H7 (cell line): ENCODE results near the gene CAMKV. TPM values are rescaled to one million over a fixed set of nuclear protein-coding genes. Genes with fewer than 3 reads are reported as not detected.
A peak's percentile ranks its signal among the peaks of the same experiment; 100 is the strongest.

Experiments used
- DNase-seq: peaks from one replicate; pipeline ENCODE4 v3.0.0; 2012
- H3K27me3 ChIP-seq: 2 replicates; pipeline ENCODE4 v1.6.0; 2011; ENCODE audit warnings: mild to moderate bottlenecking, low read length; ENCODE audit not compliant: control insufficient read depth, insufficient read depth
- H3K36me3 ChIP-seq: replicated peaks from 2 replicates; pipeline ENCODE4 v1.5.1; 2011; ENCODE audit warnings: low read length; ENCODE audit not compliant: control insufficient read depth, insufficient read depth
- H3K4me3 ChIP-seq: 2 replicates; pipeline ENCODE4 v1.5.1; 2011; ENCODE audit warnings: low read depth, mild to moderate bottlenecking, control low read depth, low read length, moderate library complexity; ENCODE audit not compliant: insufficient read depth
- total RNA-seq: library from RNA; depleted of rRNA; stranded (reverse); fragments of >200 nt; shearing (Covaris generic); gene quantifications from 2 replicates; pipeline ENCODE4 v1.2.3, GENCODE V29; 2014

The CAMKV gene
- total RNA-seq, 1 experiment from 2014 or later: 38.6 TPM

GRCh38 chr3:49902511-49903345 is 33.0 kb upstream of the CAMKV start:
- Histone ChIP-seq H3K36me3 (no peaks in the 10 kb centered on the region), H3K27me3 (no peaks in the 10 kb centered on the region), H3K4me3 (no peak overlapping the region)
- DNase-seq: no peak

DNA sequence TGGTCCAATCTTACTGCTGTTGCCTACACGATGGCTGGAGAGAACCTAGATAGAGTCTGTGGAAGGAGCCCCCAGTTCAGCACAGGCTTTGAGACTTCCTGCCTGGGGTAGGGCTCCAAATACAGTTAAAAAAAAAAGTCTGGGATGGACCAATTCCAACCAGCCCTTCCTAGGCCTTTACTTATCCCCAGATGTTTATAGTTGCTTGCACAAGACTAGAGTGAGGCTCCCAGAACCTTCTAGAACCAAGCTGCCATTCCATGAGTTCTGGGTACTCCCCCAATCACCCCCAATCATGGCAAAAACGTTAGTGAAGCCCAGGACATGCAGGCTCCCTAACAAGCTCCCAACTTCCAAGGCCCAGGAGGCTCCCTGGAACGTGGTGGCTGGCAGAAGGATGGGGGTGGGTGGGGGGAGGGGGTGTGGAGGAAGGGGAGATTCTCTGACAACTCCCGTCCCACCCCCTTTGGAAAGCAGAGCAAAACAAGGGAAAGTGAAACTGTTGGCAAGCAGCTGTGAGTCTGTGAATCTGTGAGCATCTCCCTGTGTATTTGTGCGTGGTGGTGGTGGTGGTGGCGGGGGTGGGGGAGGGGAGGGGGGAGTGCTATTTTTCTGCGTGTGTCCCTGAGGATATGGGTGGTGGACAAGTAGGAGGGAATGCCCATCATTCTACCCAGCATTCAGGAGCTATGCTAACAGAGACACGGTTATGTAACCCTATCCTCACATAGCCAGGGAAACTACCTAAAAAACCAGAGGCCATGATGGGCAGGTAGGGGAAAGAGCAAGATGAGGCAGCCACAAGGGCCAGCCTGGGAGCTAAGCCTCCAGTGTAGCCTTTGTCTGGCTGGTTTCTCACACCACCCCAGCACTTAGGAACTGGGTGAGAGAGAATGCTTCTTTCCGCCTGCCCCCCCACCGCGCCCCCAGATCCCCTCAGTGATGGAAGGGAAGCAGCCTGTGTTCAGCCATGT is 31.9 kb upstream of the CAMKV start:
- H3K36me3 ChIP-seq: no peaks in the 10 kb centered on the region
- no peak overlapping the region for H3K4me3 ChIP-seq
- H3K27me3 ChIP-seq: no peaks in the 10 kb centered on the region
- DNase-seq: peak; percentile 59

DNA sequence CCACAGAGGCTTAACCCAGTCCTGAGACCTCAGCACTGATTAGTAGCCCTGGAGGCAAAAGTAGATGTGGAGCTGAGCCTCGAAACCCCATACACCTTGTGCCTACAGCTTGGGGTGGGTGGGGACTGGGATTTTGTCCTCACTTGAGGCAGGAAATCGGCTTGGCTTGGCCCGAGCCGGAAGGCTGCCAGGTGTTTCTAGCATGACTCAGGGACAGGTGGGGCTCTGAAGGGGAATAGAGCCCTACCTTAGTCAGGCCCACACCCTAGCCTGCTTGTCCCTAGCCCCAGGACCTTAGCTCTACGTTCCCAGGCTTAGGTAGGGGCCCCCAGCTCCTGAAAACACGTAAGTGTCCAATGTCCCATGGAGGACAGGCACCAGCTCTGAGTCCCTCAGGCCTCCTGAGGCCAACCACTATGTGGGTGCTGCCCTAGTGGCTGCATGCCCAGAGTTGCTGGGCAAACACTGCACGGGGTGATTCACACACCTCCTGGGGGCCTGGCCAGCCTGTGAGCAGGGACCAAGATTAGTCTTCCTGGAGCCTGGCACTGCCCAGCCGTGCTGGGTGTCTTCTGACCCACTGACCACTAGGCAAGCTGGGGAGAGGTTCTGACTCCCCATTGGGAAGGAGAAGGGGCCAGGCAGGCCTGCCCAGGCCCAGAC is 30.9 kb upstream of the CAMKV start:
- Histone ChIP-seq H3K36me3 (no peaks in the 10 kb centered on the region; the same call in 1 of the 2 replicates), H3K4me3 (no peak overlapping the region), H3K27me3 (no peaks in the 10 kb centered on the region)
- DNase-seq: no peak

GRCh38 chr3:49899815-49900214 is 30.1 kb upstream of the CAMKV start:
- Histone ChIP-seq H3K4me3 (no peak overlapping the region), H3K27me3 (no peaks in the 10 kb centered on the region), H3K36me3 (no peaks in the 10 kb centered on the region; the same call in 1 of the 2 replicates)
- DNase-seq: peak; percentile 86

GRCh38 chr3:49898991-49899390 is 29.3 kb upstream of the CAMKV start:
- H3K27me3 ChIP-seq: no peaks in the 10 kb centered on the region
- no peaks in the 10 kb centered on the region; the same call in 1 of the 2 replicates for H3K36me3 ChIP-seq
- no peak for DNase-seq
- H3K4me3 ChIP-seq: no peak overlapping the region

DNA sequence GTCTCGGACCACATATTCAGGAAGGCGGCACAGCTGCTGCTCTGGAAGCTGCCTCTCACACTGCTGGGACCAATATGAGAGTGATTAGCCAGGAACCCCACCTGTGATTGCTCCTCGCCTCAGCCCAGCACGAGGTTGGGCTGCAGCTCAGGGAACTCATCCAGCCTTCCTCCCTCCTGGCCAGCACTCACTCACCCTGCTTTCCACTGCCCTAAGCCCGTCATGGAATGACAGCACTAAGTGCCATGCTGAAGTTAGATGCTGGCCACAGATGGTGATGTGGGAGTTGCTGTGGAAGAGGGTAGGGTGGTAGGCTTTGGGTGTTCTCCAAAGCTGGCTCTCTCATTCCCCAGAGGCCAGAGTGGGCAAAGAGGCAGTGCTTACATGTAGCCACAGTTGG is 26.6 kb upstream of the CAMKV start:
- Histone ChIP-seq H3K4me3 (no peak overlapping the region), H3K27me3 (no peaks in the 10 kb centered on the region), H3K36me3 (no peaks in the 10 kb centered on the region; the same call in 1 of the 2 replicates)
- no peak for DNase-seq

DNA sequence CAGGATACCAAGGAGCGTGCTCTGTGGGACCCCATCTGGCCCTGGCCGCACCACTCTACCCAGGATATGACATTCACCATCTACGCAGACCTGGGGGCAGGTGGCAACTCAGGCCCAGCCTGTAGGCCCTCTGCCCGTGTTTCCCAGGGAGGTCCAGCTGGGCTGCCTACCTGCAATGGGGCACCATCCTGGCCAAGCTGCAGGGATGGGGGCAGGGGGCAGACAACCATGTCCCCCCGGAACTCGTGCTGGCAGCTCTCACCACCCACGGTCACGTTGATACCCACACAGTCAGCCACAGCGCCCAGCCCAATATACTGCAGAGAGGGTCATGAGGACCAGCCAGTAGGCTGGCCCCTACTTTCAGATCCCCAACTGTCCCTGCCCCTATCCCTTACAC is 26.1 kb upstream of the CAMKV start:
- DNase-seq: no peak
- no peaks in the 10 kb centered on the region for H3K27me3 ChIP-seq
- no peaks in the 10 kb centered on the region; the same call in 1 of the 2 replicates for H3K36me3 ChIP-seq
- no peak overlapping the region for H3K4me3 ChIP-seq

GRCh38 chr3:49889296-49889695 is 19.6 kb upstream of the CAMKV start:
- H3K4me3 ChIP-seq: no peak overlapping the region
- no peaks in the 10 kb centered on the region for H3K27me3 ChIP-seq
- no peak for DNase-seq
- no peaks in the 10 kb centered on the region for H3K36me3 ChIP-seq

DNA sequence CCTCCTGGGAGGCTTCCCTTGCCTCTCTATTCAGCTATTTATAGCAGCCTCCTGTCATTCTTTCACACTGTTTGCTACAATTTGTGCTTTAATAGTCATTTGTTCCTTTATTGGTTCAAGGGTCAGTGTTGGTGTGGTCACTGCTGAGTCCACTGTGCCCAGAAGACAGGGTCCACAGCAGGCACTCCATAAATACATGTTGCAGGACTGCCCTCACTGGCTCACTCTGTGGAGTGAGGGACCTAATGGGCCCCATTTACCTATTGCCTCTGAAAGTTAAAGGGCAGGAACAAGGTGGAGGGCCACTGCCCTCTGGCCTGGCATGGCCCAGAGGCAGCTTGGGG is 17.2 kb upstream of the CAMKV start:
- Histone ChIP-seq H3K4me3 (no peak overlapping the region), H3K27me3 (no peaks in the 10 kb centered on the region), H3K36me3 (no peaks in the 10 kb centered on the region)
- no peak for DNase-seq

DNA sequence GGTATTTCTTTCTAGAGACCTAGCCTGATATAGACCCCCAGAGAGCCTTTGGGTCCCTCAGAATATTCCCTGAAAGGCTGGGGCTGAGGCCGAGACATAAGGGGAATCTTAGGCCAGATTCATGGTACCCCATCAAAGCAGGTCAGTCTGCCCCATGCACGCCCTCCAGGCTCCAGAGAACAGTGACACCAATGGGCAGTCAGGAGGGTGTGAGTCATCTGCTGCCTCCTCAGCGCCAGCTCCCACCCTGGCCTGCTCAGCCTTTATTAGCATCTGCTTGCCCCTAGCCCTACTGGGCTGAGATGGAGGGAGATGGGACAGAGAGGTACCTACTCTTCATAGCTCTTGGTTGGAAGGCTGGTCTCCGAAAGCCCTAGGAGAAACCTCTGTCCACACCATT is 14.3 kb upstream of the CAMKV start:
- no peak overlapping the region for H3K4me3 ChIP-seq
- H3K36me3 ChIP-seq: no peaks in the 10 kb centered on the region
- no peak for DNase-seq
- H3K27me3 ChIP-seq: no peaks in the 10 kb centered on the region

GRCh38 chr3:49882166-49882565 is 12.5 kb upstream of the CAMKV start:
- Histone ChIP-seq H3K4me3 (no peak overlapping the region), H3K36me3 (no peaks in the 10 kb centered on the region), H3K27me3 (no peaks in the 10 kb centered on the region)
- DNase-seq: no peak

- no peaks in the 10 kb centered on the region for H3K27me3 ChIP-seq
- no peaks in the 10 kb centered on the region for H3K36me3 ChIP-seq
- no peak overlapping the region for H3K4me3 ChIP-seq
- DNase-seq: peak; percentile 92
Measured at GRCh38 chr3:49880581-49881315, 11.0 kb upstream of the CAMKV start.

GRCh38 chr3:49879721-49880120 is 10.0 kb upstream of the CAMKV start:
- no peaks in the 10 kb centered on the region for H3K36me3 ChIP-seq
- H3K4me3 ChIP-seq: no peak overlapping the region
- DNase-seq: no peak
- H3K27me3 ChIP-seq: no peaks in the 10 kb centered on the region

DNA sequence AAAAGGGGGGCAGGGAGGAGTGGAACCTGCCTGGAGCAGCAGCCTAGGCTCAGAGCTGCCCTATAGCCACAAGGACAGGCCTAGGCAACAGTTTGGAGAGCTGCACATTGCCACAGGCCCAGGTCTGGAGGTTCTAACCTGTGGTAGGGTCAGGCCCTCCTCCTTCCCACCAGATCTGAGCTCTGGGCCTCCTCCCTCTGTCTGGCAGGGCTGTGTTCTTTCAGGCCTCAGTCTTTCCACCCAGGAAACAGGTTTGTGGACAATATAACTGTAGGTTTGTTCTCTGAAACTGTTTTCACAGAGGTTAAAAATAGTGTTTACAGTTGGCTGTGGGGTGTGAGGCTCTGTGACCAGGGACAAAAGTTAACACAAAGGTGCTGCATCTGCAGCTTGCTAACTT is 9.0 kb upstream of the CAMKV start:
- H3K36me3 ChIP-seq: no peaks in the 10 kb centered on the region
- no peak overlapping the region for H3K4me3 ChIP-seq
- DNase-seq: no peak
- no peaks in the 10 kb centered on the region for H3K27me3 ChIP-seq
